ENCODE data around the gene CCDC30. TPM values are rescaled to one million over a fixed set of nuclear protein-coding genes. Genes with fewer than 3 reads are reported as not detected.

Gene CCDC30
- total and polyA plus RNA-seq, 9 of the 15 experiments (the other 6 are each of a cell fraction or from before 2014, with no cell fraction given): 0.05 to 0.91 (median 0.24) TPM

DNA sequence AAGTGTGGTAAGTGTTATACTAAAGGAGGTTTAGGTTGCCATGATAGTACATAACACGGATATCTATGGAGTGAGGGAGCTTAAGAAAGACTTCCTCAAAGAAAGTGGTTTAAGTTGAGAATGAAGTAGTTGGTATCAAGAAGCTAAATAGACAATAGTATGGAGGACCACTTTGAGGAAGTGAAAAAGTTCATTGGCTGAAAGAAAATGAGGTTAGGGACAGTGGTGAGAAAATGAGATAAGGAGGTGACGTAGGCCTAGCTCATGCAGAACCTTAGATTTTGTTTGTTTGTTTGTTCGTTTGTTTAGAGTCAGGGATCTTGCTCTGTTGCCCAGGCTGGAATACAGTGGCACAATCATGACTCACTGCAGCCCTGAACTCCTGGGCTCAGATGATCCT is 122.9 kb downstream of the CCDC30 start (continued):
- TF ChIP-seq, protein P1, sequence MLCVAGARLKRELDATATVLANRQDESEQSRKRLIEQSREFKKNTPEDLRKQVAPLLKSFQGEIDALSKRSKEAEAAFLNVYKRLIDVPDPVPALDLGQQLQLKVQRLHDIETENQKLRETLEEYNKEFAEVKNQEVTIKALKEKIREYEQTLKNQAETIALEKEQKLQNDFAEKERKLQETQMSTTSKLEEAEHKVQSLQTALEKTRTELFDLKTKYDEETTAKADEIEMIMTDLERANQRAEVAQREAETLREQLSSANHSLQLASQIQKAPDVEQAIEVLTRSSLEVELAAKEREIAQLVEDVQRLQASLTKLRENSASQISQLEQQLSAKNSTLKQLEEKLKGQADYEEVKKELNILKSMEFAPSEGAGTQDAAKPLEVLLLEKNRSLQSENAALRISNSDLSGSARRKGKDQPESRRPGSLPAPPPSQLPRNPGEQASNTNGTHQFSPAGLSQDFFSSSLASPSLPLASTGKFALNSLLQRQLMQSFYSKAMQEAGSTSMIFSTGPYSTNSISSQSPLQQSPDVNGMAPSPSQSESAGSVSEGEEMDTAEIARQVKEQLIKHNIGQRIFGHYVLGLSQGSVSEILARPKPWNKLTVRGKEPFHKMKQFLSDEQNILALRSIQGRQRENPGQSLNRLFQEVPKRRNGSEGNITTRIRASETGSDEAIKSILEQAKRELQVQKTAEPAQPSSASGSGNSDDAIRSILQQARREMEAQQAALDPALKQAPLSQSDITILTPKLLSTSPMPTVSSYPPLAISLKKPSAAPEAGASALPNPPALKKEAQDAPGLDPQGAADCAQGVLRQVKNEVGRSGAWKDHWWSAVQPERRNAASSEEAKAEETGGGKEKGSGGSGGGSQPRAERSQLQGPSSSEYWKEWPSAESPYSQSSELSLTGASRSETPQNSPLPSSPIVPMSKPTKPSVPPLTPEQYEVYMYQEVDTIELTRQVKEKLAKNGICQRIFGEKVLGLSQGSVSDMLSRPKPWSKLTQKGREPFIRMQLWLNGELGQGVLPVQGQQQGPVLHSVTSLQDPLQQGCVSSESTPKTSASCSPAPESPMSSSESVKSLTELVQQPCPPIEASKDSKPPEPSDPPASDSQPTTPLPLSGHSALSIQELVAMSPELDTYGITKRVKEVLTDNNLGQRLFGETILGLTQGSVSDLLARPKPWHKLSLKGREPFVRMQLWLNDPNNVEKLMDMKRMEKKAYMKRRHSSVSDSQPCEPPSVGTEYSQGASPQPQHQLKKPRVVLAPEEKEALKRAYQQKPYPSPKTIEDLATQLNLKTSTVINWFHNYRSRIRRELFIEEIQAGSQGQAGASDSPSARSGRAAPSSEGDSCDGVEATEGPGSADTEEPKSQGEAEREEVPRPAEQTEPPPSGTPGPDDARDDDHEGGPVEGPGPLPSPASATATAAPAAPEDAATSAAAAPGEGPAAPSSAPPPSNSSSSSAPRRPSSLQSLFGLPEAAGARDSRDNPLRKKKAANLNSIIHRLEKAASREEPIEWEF (CRISPR knock-in tag; IDR thresholded peaks at IDR 0.05): no peak
- TF ChIP-seq HLTF (IDR thresholded peaks at IDR 0.05) (no peak), ZZZ3 (IDR thresholded peaks at IDR 0.05) (no peak)

DNA sequence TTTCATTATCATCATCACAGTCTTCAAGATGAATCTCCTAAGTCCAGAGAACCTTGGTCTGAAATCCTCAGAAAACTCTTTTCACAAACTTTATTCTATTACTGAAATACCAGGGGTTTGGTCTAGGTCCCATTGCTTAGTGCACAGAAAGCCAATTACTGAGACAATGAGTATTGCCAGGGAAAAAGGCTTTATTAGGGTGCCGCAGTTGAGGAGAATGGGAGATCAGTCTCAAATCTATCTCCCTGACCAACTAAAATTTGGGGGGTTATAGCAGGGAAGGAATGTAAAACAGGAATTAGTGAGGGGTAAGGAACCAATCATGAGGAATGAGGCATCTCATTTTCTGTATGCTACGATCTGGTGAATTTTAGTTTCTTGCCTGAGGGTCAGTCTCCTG is 124.7 kb downstream of the CCDC30 start:
- H3K27me3 ChIP-seq (ENCODE audit: control insufficient read depth in 2 of 2, insufficient read depth in 2 of 2, low read length in 2 of 2): no peaks in the 10 kb centered on the region
- TF ChIP-seq MAFK (IDR thresholded peaks at IDR 0.05; ENCODE audit: low read length): no peak
- peak; percentile 98 for TF ChIP-seq ZNF124 (CRISPR knock-in tag; IDR thresholded peaks at IDR 0.05)
- 0 out of 2 replicates have a peak, but pooled peaks have one; percentile 43 for TF ChIP-seq CBX1 (IDR thresholded peaks at IDR 0.05; ENCODE audit: low read depth)
- peak; percentile 80 for TF ChIP-seq TRIM28 (IDR thresholded peaks at IDR 0.05)
- TF ChIP-seq CBX5 (IDR thresholded peaks at IDR 0.05; ENCODE audit: borderline replicate concordance, low read depth): peak; percentile 87
- peak in 1 of 2 experiments; percentile 82; a peak in 2 of 3 replicates for TF ChIP-seq CBX3 (IDR thresholded peaks at IDR 0.05; ENCODE audit: borderline replicate concordance in 1 of 2, low read length in 2 of 2)
- TF ChIP-seq ZNF699 (CRISPR knock-in tag; IDR thresholded peaks at IDR 0.05; ENCODE audit: insufficient replicate concordance): no peak
- TF ChIP-seq, protein P2, sequence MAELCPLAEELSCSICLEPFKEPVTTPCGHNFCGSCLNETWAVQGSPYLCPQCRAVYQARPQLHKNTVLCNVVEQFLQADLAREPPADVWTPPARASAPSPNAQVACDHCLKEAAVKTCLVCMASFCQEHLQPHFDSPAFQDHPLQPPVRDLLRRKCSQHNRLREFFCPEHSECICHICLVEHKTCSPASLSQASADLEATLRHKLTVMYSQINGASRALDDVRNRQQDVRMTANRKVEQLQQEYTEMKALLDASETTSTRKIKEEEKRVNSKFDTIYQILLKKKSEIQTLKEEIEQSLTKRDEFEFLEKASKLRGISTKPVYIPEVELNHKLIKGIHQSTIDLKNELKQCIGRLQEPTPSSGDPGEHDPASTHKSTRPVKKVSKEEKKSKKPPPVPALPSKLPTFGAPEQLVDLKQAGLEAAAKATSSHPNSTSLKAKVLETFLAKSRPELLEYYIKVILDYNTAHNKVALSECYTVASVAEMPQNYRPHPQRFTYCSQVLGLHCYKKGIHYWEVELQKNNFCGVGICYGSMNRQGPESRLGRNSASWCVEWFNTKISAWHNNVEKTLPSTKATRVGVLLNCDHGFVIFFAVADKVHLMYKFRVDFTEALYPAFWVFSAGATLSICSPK (IDR thresholded peaks at IDR 0.05; ENCODE audit: borderline replicate concordance): no peak
- DNase-seq (ENCODE audit: extremely low read depth in 1 of 4, low spot score in 3 of 4) (no peak), ATAC-seq (no peak), FAIRE-seq (no peak)
- H3K9me1 ChIP-seq (ENCODE audit: control insufficient read depth, insufficient read depth, low read length): no peaks in the 10 kb centered on the region
- no peaks in the 10 kb centered on the region for H3K36me3 ChIP-seq (ENCODE audit: control insufficient read depth, insufficient read depth, low read length)
- H3K9ac ChIP-seq (ENCODE audit: insufficient read depth in 1 of 2, low read depth in 2 of 2, low read length in 2 of 2): no peak overlapping the region
- H3K4me2 ChIP-seq (ENCODE audit: insufficient read depth, low read length): no peak overlapping the region
- ChIA-PET POLR2A (no interaction called here), CTCF (ENCODE audit: low intra/inter-chr PET ratio) (no interaction called here)
- 3% methylated on average over 2 of the region's 2 CpGs for WGBS (ENCODE audit: insufficient coverage, low coverage, missing lambda C conversion rate)
- in situ Hi-C loops (cut with MboI): loop anchor here (25.0 kb wide), 1 partner anchor 150 kb away; the partner anchor contains the start of gene CLDN19
- BruUV-seq (replicated peaks): no TSS peak
- no peak overlapping the region for H3K27ac ChIP-seq (ENCODE audit: extremely low read depth, low read depth, low read length)
- no peaks in the 10 kb centered on the region for H3K4me1 ChIP-seq (replicated peaks in 1 of 2; ENCODE audit: control insufficient read depth in 2 of 2, insufficient read depth in 2 of 2, low read length in 2 of 2)
- H2AFZ ChIP-seq (ENCODE audit: low read depth, low read length): no peak overlapping the region
- intact Hi-C loops (cut with micrococcal nuclease): no loop called here
- no peaks in the 10 kb centered on the region for H4K20me1 ChIP-seq (replicated peaks; ENCODE audit: control insufficient read depth, insufficient read depth, low read length)
- no peaks in the 10 kb centered on the region for H3K79me2 ChIP-seq (ENCODE audit: control insufficient read depth, insufficient read depth, low read length)
- H3K4me3 ChIP-seq: no peak overlapping the region
- H3K9me3 ChIP-seq (replicated peaks; ENCODE audit: control insufficient read depth, insufficient read depth, low read depth, low read length): peaks cover 4% of the 10 kb centered on the region; the same call in 1 of the 2 replicates
